NCI-H510A (cell line): Measurements from ENCODE around the gene AGPAT1.

Source experiments
- DNase-seq: peaks from one replicate; lab custom pipeline; 2025; lab: John Stamatoyannopoulos, UW

AGPAT1 gene

GRCh38 chr6:32168807-32169591 is 6.9 kb downstream of the AGPAT1 start:
- no peak for DNase-seq

- no peak for DNase-seq
These were observed 7.5 kb downstream of the AGPAT1 start for GRCh38 chr6:32168350-32168749.

- no peak for DNase-seq
These were observed 8.1 kb downstream of the AGPAT1 start for GRCh38 chr6:32167761-32168262.

GRCh38 chr6:32167154-32167760 is 8.6 kb downstream of the AGPAT1 start:
- no peak for DNase-seq

- DNase-seq, result no peak
These were observed 9.3 kb downstream of the AGPAT1 start for GRCh38 chr6:32166411-32167061.

GRCh38 chr6:32164295-32164694 is 11.6 kb downstream of the AGPAT1 start, which contains the start of gene EGFL8:
Gene EGFL8 (plus strand): TSS chr6:32164595. CDS start chr6:32166166, 1,571 bp downstream.
- DNase-seq, result no peak

- DNase-seq, result no peak
These were observed 12.2 kb downstream of the AGPAT1 start for GRCh38 chr6:32163559-32164258.

GRCh38 chr6:32158052-32158451 is 17.8 kb downstream of the AGPAT1 start:
- DNase-seq, result no peak

- DNase-seq, result no peak
These were observed 19.0 kb downstream of the AGPAT1 start for GRCh38 chr6:32156891-32157290.

- DNase-seq, result peak; percentile 79
These were observed 21.2 kb downstream of the AGPAT1 start for GRCh38 chr6:32154514-32155161.

GRCh38 chr6:32153564-32154513 is 22.0 kb downstream of the AGPAT1 start, which contains the start of gene PPT2:
Gene PPT2 (plus strand): TSS chr6:32154141. CDS start chr6:32154595, 454 bp downstream.
- peak; percentile 78 for DNase-seq

GRCh38 chr6:32152769-32153563 is 22.9 kb downstream of the AGPAT1 start:
- no peak for DNase-seq

- DNase-seq, result no peak
These were observed 23.8 kb downstream of the AGPAT1 start, which contains the start of gene PRRT1 for GRCh38 chr6:32151863-32152768. Gene PRRT1 (minus strand): TSS chr6:32151939. CDS start chr6:32151827, 112 bp downstream.

- DNase-seq, result no peak
These were observed 24.6 kb downstream of the AGPAT1 start for GRCh38 chr6:32151181-32151862.

GRCh38 chr6:32149932-32150870 is 25.7 kb downstream of the AGPAT1 start:
- DNase-seq, result no peak

- no peak for DNase-seq
These were observed 26.7 kb downstream of the AGPAT1 start for GRCh38 chr6:32149092-32149755.
